SK-N-SH treated with all-trans-retinoic acid at 6 μM for 48 hours (cell line): ENCODE results near the gene LRBA.

Experiments
- ATAC-seq: fragments of 200-7000 bp; cut with Tn5 transposase; 3 replicates; pipeline ENCODE4 v1.9.1; 2020; ENCODE audit warnings: mild to moderate bottlenecking, moderate library complexity
- ARNTL ChIP-seq: fragments of 450-650 bp; formaldehyde crosslinking; IDR thresholded peaks from 2 replicates; pipeline ENCODE4 v1.5.0; 2020; ENCODE audit warnings: low read depth, mild to moderate bottlenecking, moderate library complexity, borderline replicate concordance
- BACH2 ChIP-seq: fragments of 250-450 bp; sonication (Bioruptor Pico); IDR thresholded peaks from 2 replicates; pipeline ENCODE4 v1.9.0; 2021; ENCODE audit warnings: mild to moderate bottlenecking, borderline replicate concordance
- CSDC2 ChIP-seq: fragments of 250-450 bp; sonication (Bioruptor Pico); IDR thresholded peaks from 2 replicates; pipeline ENCODE4 v1.5.0; 2020; ENCODE audit warnings: mild to moderate bottlenecking, moderate library complexity
- ESRRG ChIP-seq: fragments of 250-450 bp; sonication (Bioruptor Pico); IDR thresholded peaks from 2 replicates; pipeline ENCODE4 v1.6.1; 2021; ENCODE audit warnings: mild to moderate bottlenecking
- GLIS3 ChIP-seq: fragments of 250-450 bp; sonication (Bioruptor Pico); IDR thresholded peaks from 2 replicates; pipeline ENCODE4 v1.5.0; 2020; ENCODE audit warnings: mild to moderate bottlenecking, moderate library complexity
- ISL1 ChIP-seq: fragments of 250-450 bp; sonication (Bioruptor Pico); IDR thresholded peaks from 2 replicates; pipeline ENCODE4 v2.1.2; 2022; ENCODE audit warnings: mild to moderate bottlenecking, moderate library complexity
- OSR1 ChIP-seq: fragments of 250-450 bp; sonication (Bioruptor Pico); IDR thresholded peaks from 2 replicates; pipeline ENCODE4 v1.8.0; 2022; ENCODE audit warnings: moderate library complexity, mild to moderate bottlenecking, inconsistent platforms
- PPARA ChIP-seq: fragments of 250-450 bp; sonication (Bioruptor Pico); IDR thresholded peaks from 2 replicates; pipeline ENCODE4 v1.5.0; 2020; ENCODE audit warnings: mild to moderate bottlenecking, borderline replicate concordance
- RARB ChIP-seq: fragments of 250-450 bp; sonication (Bioruptor Pico); IDR thresholded peaks from 2 replicates; pipeline ENCODE4 v1.8.0; 2021; ENCODE audit warnings: mild to moderate bottlenecking, moderate library complexity
- SNAI2 ChIP-seq: fragments of 250-450 bp; sonication (Bioruptor Pico); IDR thresholded peaks from 2 replicates; pipeline ENCODE4 v1.5.0; 2020; ENCODE audit warnings: mild to moderate bottlenecking, moderate library complexity
- TCF4 ChIP-seq: fragments of 250-450 bp; sonication (Bioruptor Pico); IDR thresholded peaks from 2 replicates; pipeline ENCODE4 v1.8.0; 2021; ENCODE audit warnings: mild to moderate bottlenecking, moderate library complexity, borderline replicate concordance
- TOX ChIP-seq: fragments of 250-450 bp; sonication (Bioruptor Pico); IDR thresholded peaks from 2 replicates; pipeline ENCODE4 v1.8.0; 2021; ENCODE audit warnings: mild to moderate bottlenecking, moderate library complexity, borderline replicate concordance
- ZC3H10 ChIP-seq: fragments of 250-450 bp; sonication (Bioruptor Pico); IDR thresholded peaks from 2 replicates; pipeline ENCODE4 v1.5.1; 2021; ENCODE audit warnings: mild to moderate bottlenecking, moderate library complexity
- ZFP3 ChIP-seq: fragments of 250-450 bp; sonication (Bioruptor Pico); IDR thresholded peaks from 2 replicates; pipeline ENCODE4 v1.5.0; 2020; ENCODE audit warnings: mild to moderate bottlenecking, moderate library complexity
- ZFP30 ChIP-seq: fragments of 450-650 bp; formaldehyde crosslinking; IDR thresholded peaks from 2 replicates; pipeline ENCODE4 v1.5.0; 2022; ENCODE audit warnings: mild to moderate bottlenecking, moderate library complexity
- ZNF565 ChIP-seq: fragments of 450-650 bp; formaldehyde crosslinking; conservative IDR thresholded peaks from 2 replicates; pipeline ENCODE4 v1.5.0; 2020; ENCODE audit warnings: low read depth, mild to moderate bottlenecking, moderate library complexity
- ZNF70 ChIP-seq: fragments of 450-650 bp; formaldehyde crosslinking; IDR thresholded peaks from 2 replicates; pipeline ENCODE4 v1.5.0; 2020; ENCODE audit warnings: mild to moderate bottlenecking, moderate library complexity
- ZNF8 ChIP-seq: fragments of 450-650 bp; formaldehyde crosslinking; IDR thresholded peaks from 2 replicates; pipeline ENCODE4 v1.5.0; 2020; ENCODE audit warnings: mild to moderate bottlenecking, moderate library complexity
- TF ChIP-seq, protein P1 (sequence below): fragments of 250-450 bp; sonication (Bioruptor Pico); IDR thresholded peaks from 2 replicates; pipeline ENCODE4 v1.5.1; 2021; ENCODE audit warnings: mild to moderate bottlenecking, moderate library complexity
- TF ChIP-seq, protein P2 (sequence below): fragments of 250-450 bp; sonication (Bioruptor Pico); IDR thresholded peaks from 2 replicates; pipeline ENCODE4 v1.5.1; 2020; ENCODE audit warnings: low read depth, mild to moderate bottlenecking, moderate library complexity
- TF ChIP-seq, protein P3 (sequence below): fragments of 250-450 bp; sonication (Bioruptor Pico); IDR thresholded peaks from 2 replicates; pipeline ENCODE4 v1.8.0; 2021; ENCODE audit warnings: low read depth, mild to moderate bottlenecking, moderate library complexity, borderline replicate concordance
- TF ChIP-seq, protein P4 (sequence below): fragments of 250-450 bp; sonication (Bioruptor Pico); IDR thresholded peaks from 2 replicates; pipeline ENCODE4 v1.5.0; 2020; ENCODE audit warnings: mild to moderate bottlenecking, moderate library complexity

Gene LRBA

DNA sequence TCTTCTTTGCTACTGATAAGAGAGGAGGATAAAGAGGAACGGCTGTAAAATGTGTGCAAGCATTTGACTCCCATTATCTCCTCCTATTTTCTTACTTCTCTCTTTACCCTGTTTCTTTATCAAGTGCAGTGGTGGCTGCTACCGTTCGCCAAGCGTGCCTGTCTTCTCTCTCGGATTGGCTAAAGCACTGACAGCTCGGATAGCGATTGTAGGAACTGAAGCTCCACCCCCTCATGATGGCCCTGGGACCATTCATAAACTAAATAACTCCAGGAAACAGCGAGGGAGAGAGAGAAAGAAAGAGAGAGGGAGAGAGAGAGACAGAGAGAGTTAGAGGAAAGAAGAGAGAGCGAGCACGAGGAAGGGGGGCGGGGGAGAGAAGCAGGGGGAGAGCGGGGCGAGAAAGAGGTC is 433.4 kb downstream of the LRBA start (continued):
- TF ChIP-seq TCF4 (CRISPR knock-in tag) = no peak

DNA sequence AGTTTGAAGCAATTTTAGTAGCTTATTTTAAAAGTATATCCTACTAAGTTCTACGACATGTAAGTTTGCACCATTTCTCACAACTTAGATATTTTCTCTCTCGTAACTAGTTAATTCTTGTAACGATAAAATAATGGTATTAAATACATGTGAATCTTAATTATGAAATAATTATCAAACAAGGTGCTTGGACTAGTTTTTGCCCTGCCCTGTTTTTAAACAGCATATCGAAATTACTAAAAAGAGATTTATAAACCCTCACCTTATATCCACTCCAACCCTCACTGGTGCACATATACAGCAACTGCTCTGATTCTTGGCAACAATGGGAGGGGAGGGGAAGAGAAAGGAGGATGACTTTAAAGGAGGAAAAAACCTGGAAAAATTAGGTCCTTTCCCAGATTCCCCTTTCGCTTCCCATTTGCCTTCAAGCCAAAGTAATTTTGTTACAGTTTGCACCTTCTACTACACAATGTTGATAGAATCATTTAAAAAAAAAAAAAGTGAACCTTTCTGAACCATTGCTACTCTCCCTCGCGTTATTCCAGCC is 434.0 kb downstream of the LRBA start:
- no peak for ATAC-seq
- TF ChIP-seq ESRRG (CRISPR knock-in tag) (no peak), RARB (no peak), TCF4 (CRISPR knock-in tag) (no peak), PPARA (CRISPR knock-in tag) (no peak), ZC3H10 (CRISPR knock-in tag) (no peak), ZFP30 (CRISPR knock-in tag) (no peak), OSR1 (no peak), ZFP3 (CRISPR knock-in tag) (no peak), ZNF8 (CRISPR knock-in tag) (no peak)
- TF ChIP-seq, protein P1, sequence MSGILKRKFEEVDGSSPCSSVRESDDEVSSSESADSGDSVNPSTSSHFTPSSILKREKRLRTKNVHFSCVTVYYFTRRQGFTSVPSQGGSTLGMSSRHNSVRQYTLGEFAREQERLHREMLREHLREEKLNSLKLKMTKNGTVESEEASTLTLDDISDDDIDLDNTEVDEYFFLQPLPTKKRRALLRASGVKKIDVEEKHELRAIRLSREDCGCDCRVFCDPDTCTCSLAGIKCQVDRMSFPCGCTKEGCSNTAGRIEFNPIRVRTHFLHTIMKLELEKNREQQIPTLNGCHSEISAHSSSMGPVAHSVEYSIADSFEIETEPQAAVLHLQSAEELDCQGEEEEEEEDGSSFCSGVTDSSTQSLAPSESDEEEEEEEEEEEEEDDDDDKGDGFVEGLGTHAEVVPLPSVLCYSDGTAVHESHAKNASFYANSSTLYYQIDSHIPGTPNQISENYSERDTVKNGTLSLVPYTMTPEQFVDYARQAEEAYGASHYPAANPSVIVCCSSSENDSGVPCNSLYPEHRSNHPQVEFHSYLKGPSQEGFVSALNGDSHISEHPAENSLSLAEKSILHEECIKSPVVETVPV (CRISPR knock-in tag) = no peak

DNA sequence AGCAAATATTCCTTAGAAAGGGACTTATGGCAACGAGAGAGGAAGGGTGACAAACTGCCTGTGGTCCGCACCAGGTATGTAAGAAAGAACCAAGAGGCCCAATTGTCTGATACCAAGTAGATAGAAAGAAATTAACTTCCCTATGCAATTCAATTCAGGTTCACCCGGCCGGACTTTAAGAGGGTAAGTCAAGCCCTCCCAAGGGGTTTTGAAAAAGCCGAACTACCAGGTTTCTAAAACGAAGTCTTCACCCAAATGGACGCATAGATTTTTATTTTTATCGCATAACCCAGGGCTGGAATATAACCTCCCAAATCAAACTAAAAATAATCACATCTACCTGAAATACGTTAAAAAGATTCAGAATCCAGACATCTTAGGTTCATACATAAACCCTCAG is 434.8 kb downstream of the LRBA start:
- no peak for ATAC-seq

DNA sequence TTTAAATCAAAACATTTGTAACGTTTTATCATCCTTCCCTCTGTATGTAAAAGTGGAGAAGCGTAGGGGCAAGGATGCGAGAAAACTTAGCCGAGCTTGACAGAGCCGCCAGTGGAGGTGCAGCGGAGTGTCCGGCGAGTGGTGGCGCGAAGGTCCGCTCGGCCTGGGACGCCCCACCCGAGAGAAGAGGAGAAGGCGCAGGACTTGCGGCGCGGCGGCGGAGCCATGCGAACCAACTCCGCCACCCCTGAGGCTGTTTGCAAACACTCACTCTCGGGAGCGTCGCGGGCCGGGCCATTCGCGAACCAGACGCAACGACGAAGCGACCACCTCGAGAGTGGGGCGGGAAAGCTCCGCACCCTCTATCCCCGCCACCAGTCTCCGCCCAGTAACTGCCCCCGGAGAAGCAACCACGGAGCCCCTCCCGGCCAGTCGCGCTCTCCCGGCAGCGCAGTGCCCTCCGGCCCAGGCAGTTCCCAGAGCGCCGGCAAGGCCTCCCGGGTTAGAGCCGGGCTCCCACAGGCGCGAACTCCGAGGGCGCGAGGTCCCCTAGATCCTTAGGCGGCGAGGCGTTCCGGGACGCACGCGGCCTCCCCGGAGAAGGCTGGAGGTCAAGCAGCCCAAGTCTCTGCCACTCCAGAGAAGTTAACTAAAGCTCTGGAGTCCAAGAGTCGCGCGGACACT is 435.4 kb downstream of the LRBA start:
- TF ChIP-seq BACH2 (CRISPR knock-in tag) (no peak), ZFP3 (CRISPR knock-in tag) (0 out of 2 replicates have a peak, but pooled peaks have one; percentile 12)
- ATAC-seq = peak; percentile 20

More for the DNA sequence above, 434.8 kb downstream of the LRBA start:
- TF ChIP-seq ZNF565 (CRISPR knock-in tag) = no peak
- TF ChIP-seq PPARA (CRISPR knock-in tag) = no peak
- TF ChIP-seq GLIS3 (CRISPR knock-in tag) = no peak
- TF ChIP-seq, protein P1 (CRISPR knock-in tag) = no peak
- no peak for TF ChIP-seq ISL1 (CRISPR knock-in tag)
- no peak for TF ChIP-seq ARNTL
- TF ChIP-seq ZFP30 (CRISPR knock-in tag) = no peak
- TF ChIP-seq, protein P2, sequence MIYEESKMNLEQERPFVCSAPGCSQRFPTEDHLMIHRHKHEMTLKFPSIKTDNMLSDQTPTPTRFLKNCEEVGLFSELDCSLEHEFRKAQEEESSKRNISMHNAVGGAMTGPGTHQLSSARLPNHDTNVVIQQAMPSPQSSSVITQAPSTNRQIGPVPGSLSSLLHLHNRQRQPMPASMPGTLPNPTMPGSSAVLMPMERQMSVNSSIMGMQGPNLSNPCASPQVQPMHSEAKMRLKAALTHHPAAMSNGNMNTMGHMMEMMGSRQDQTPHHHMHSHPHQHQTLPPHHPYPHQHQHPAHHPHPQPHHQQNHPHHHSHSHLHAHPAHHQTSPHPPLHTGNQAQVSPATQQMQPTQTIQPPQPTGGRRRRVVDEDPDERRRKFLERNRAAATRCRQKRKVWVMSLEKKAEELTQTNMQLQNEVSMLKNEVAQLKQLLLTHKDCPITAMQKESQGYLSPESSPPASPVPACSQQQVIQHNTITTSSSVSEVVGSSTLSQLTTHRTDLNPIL (CRISPR knock-in tag) = no peak
- TF ChIP-seq TOX (CRISPR knock-in tag) = no peak
- TF ChIP-seq, all 23 proteins: peak for 0

DNA sequence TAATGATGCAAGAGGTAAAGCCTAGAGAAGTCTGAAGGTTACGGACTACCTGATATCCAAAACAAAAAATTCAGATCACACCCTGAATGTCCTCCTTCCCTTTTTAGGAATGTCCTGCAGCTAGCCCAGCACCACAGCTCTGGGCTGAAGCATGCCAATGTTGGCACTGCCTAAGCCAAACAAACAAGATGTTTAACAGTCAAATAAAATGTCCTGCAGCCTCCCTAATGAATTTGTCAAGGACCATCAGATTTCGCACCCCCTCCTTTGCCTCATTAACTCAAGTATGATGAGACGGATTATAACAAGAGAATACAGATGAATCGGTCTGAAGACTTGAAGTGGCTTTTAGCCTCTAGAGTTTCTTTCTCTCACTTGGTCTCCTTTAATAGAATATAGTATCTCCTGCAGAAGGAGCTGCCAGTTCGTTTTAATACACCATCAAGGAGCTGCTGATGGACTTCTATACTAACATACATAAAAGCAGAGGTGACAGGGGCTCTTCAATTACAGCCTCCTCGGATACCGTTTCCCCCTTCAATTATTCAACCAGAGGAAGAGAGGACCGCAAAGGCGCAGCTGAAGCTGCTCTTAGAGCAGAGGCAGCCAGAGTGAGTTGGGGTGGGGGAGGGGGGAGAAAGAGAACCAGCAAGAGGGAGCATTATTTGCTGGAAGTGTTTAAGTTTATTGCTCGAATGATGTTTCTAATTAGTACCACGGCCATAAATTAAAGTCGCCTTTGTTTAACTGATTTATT is 436.2 kb downstream of the LRBA start:
- TF ChIP-seq ZNF70 (CRISPR knock-in tag) (peak; percentile 70), ISL1 (CRISPR knock-in tag) (no peak)
- ATAC-seq = no peak

DNA sequence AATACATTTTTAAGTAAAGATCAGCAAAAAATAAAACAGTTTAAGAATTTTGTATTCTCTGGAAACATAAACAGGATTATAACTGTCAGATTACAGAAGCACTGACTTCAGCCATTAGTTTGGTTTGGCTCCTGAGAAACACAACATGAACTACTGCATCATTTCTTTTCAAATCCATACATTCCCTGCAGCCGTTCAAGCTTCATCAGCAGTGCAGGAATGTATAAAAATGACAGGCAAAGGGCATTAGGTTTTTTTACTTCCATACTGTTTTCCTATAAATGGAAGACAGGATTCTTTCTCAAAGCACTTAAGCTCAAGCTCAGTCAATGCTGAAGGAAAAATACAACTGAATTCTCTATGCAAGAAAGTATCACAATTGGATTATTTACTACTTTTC is 437.3 kb downstream of the LRBA start:
- no peak for TF ChIP-seq PPARA (CRISPR knock-in tag)
- no peak for TF ChIP-seq TCF4 (CRISPR knock-in tag)
- no peak for TF ChIP-seq SNAI2
- TF ChIP-seq ZNF70 (CRISPR knock-in tag) = no peak
- TF ChIP-seq ZC3H10 (CRISPR knock-in tag) = no peak
- TF ChIP-seq TOX (CRISPR knock-in tag) = no peak
- TF ChIP-seq, protein P3, sequence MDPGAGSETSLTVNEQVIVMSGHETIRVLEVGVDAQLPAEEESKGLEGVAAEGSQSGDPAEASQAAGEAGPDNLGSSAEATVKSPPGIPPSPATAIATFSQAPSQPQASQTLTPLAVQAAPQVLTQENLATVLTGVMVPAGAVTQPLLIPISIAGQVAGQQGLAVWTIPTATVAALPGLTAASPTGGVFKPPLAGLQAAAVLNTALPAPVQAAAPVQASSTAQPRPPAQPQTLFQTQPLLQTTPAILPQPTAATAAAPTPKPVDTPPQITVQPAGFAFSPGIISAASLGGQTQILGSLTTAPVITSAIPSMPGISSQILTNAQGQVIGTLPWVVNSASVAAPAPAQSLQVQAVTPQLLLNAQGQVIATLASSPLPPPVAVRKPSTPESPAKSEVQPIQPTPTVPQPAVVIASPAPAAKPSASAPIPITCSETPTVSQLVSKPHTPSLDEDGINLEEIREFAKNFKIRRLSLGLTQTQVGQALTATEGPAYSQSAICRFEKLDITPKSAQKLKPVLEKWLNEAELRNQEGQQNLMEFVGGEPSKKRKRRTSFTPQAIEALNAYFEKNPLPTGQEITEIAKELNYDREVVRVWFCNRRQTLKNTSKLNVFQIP = no peak
- no peak for TF ChIP-seq ZNF565 (CRISPR knock-in tag)
- TF ChIP-seq, protein P4, sequence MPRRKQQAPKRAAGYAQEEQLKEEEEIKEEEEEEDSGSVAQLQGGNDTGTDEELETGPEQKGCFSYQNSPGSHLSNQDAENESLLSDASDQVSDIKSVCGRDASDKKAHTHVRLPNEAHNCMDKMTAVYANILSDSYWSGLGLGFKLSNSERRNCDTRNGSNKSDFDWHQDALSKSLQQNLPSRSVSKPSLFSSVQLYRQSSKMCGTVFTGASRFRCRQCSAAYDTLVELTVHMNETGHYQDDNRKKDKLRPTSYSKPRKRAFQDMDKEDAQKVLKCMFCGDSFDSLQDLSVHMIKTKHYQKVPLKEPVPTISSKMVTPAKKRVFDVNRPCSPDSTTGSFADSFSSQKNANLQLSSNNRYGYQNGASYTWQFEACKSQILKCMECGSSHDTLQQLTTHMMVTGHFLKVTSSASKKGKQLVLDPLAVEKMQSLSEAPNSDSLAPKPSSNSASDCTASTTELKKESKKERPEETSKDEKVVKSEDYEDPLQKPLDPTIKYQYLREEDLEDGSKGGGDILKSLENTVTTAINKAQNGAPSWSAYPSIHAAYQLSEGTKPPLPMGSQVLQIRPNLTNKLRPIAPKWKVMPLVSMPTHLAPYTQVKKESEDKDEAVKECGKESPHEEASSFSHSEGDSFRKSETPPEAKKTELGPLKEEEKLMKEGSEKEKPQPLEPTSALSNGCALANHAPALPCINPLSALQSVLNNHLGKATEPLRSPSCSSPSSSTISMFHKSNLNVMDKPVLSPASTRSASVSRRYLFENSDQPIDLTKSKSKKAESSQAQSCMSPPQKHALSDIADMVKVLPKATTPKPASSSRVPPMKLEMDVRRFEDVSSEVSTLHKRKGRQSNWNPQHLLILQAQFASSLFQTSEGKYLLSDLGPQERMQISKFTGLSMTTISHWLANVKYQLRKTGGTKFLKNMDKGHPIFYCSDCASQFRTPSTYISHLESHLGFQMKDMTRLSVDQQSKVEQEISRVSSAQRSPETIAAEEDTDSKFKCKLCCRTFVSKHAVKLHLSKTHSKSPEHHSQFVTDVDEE (CRISPR knock-in tag) = no peak
- no peak for TF ChIP-seq ARNTL
- TF ChIP-seq OSR1 = no peak
- TF ChIP-seq GLIS3 (CRISPR knock-in tag) = no peak
- TF ChIP-seq ESRRG (CRISPR knock-in tag) = no peak
- TF ChIP-seq ISL1 (CRISPR knock-in tag) = no peak
- no peak for TF ChIP-seq CSDC2 (CRISPR knock-in tag)
- ATAC-seq = no peak
